ENCODE measurements around the gene ZNF346.
A peak's percentile ranks its signal among the peaks of the same experiment; 100 is the strongest.
"Not testable (repeated sequence)": the region's sequence is repeated elsewhere in the genome, so short reads cannot be mapped to it uniquely, and the experiment has no call there.

ZNF346 gene

GRCh38 chr5:177022386-177023302 is at the start of gene ZNF346:
ZNF346 (plus strand) TSS chr5:177022696; CDS start chr5:177022739, 43 bp downstream.
- Histone ChIP-seq H3K9ac (ENCODE audit: low read length) (peak within 1 kb of the TSS; percentile 89), H3K27ac (ENCODE audit: low read depth, low read length) (peak within 1 kb of the TSS; percentile 84), H3K36me3 (ENCODE audit: control insufficient read depth, insufficient read depth, low read length) (no peaks in the 10 kb centered on the region), H3K4me1 (ENCODE audit: control insufficient read depth, insufficient read depth, low read length) (peaks cover 3% of the 10 kb centered on the region), H3K27me3 (ENCODE audit: control insufficient read depth, insufficient read depth, low read length) (no peaks in the 10 kb centered on the region), H3K4me3 (ENCODE audit: low read length) (peak within 1 kb of the TSS; percentile 92)

- Histone ChIP-seq H3K4me3 (ENCODE audit: low read length) (no peak overlapping the region), H3K9ac (ENCODE audit: low read length) (no peak overlapping the region), H3K36me3 (ENCODE audit: control insufficient read depth, insufficient read depth, low read length) (peaks cover 9% of the 10 kb centered on the region), H3K27me3 (ENCODE audit: control insufficient read depth, insufficient read depth, low read length) (no peaks in the 10 kb centered on the region), H3K27ac (ENCODE audit: low read depth, low read length) (no peak overlapping the region), H3K4me1 (ENCODE audit: control insufficient read depth, insufficient read depth, low read length) (no peaks in the 10 kb centered on the region)
These were observed 42.8 kb upstream of the ZNF346 start for GRCh38 chr5:176979669-176980068.

DNA sequence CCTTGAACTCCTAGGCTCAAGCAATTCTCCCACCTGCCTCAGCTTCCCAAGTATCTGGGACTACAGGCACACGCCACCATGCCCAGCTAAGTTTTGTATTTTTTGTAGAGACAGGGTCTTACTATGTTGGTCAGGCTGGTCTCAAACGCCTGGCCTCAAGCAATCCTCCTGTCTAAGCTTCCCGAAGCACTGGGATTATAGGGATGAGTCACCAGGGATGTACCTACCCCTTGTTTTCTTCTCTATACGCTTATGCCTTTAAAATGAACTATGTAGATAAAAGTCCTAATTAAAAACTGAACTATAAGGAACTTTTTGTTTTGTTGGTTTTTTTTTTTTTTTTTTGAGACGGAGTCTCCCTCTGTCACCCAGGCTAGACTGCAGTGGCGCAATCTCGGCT is 41.7 kb upstream of the ZNF346 start:
- H3K4me1 ChIP-seq (ENCODE audit: control insufficient read depth, insufficient read depth, low read length) = no peaks in the 10 kb centered on the region
- H3K4me3 ChIP-seq (ENCODE audit: low read length) = no peak overlapping the region
- H3K36me3 ChIP-seq (ENCODE audit: control insufficient read depth, insufficient read depth, low read length) = peaks cover 9% of the 10 kb centered on the region
- H3K27me3 ChIP-seq (ENCODE audit: control insufficient read depth, insufficient read depth, low read length) = no peaks in the 10 kb centered on the region
- no peak overlapping the region for H3K27ac ChIP-seq (ENCODE audit: low read depth, low read length)
- no peak overlapping the region for H3K9ac ChIP-seq (ENCODE audit: low read length)

DNA sequence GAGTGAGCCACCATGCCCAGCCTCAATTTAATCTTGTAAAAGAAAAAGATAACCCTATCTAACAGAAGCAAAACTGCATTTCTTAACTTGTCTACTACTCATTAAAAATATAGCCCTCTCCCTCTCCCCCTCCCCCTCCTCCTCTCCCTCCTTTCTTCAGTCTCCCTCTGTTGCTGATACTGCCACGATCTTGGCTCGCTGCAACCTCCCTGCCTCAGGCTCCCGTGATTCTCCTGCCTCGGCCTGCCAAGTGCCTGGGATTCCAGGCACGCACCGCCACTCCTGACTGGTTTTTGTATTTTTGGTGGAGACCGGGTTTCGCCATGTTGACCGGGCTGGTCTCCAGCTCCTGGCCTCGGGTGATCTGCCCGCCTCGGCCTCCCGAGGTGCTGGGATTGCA is 39.4 kb upstream of the ZNF346 start:
- H3K4me3 ChIP-seq (ENCODE audit: low read length); H3K27ac ChIP-seq (ENCODE audit: low read depth, low read length); H3K27me3 ChIP-seq (ENCODE audit: control insufficient read depth, insufficient read depth, low read length); H3K36me3 ChIP-seq (ENCODE audit: control insufficient read depth, insufficient read depth, low read length); H3K4me1 ChIP-seq (ENCODE audit: control insufficient read depth, insufficient read depth, low read length); H3K9ac ChIP-seq (ENCODE audit: low read length): not testable (repeated sequence)

GRCh38 chr5:176983593-176983992 is 38.9 kb upstream of the ZNF346 start:
- not testable (repeated sequence) for H3K9ac ChIP-seq (ENCODE audit: low read length); H3K4me1 ChIP-seq (ENCODE audit: control insufficient read depth, insufficient read depth, low read length); H3K27ac ChIP-seq (ENCODE audit: low read depth, low read length); H3K27me3 ChIP-seq (ENCODE audit: control insufficient read depth, insufficient read depth, low read length); H3K36me3 ChIP-seq (ENCODE audit: control insufficient read depth, insufficient read depth, low read length); H3K4me3 ChIP-seq (ENCODE audit: low read length)

GRCh38 chr5:176984176-176984575 is 38.3 kb upstream of the ZNF346 start:
- H3K36me3 ChIP-seq (ENCODE audit: control insufficient read depth, insufficient read depth, low read length); H3K27me3 ChIP-seq (ENCODE audit: control insufficient read depth, insufficient read depth, low read length); H3K4me1 ChIP-seq (ENCODE audit: control insufficient read depth, insufficient read depth, low read length); H3K27ac ChIP-seq (ENCODE audit: low read depth, low read length); H3K4me3 ChIP-seq (ENCODE audit: low read length); H3K9ac ChIP-seq (ENCODE audit: low read length): not testable (repeated sequence)

DNA sequence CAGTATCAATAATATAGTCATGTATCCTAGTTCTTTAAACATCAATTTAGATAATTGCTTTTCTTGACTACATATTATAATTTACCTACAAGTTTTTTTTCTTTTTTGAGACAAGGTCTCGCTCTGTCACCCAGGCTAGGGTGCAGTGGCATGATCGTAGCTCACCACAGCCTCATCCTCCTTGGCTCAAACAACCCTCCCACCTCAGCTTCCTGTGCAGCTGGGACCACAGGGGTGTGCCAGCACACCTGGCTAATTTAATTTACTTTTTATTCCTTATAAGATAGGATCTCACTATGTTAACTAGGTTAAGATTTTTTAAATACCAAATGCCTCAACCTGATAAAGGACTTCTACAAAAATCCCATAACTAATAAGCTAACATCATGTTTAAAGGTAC is 37.0 kb upstream of the ZNF346 start:
- Histone ChIP-seq H3K27me3 (ENCODE audit: control insufficient read depth, insufficient read depth, low read length) (no peaks in the 10 kb centered on the region), H3K9ac (ENCODE audit: low read length) (no peak overlapping the region), H3K27ac (ENCODE audit: low read depth, low read length) (no peak overlapping the region), H3K36me3 (ENCODE audit: control insufficient read depth, insufficient read depth, low read length) (peaks cover 2% of the 10 kb centered on the region), H3K4me3 (ENCODE audit: low read length) (no peak overlapping the region), H3K4me1 (ENCODE audit: control insufficient read depth, insufficient read depth, low read length) (no peaks in the 10 kb centered on the region)

GRCh38 chr5:176986280-176986679 is 36.2 kb upstream of the ZNF346 start:
- no peaks in the 10 kb centered on the region for H3K36me3 ChIP-seq (ENCODE audit: control insufficient read depth, insufficient read depth, low read length)
- no peaks in the 10 kb centered on the region for H3K27me3 ChIP-seq (ENCODE audit: control insufficient read depth, insufficient read depth, low read length)
- no peaks in the 10 kb centered on the region for H3K4me1 ChIP-seq (ENCODE audit: control insufficient read depth, insufficient read depth, low read length)
- H3K27ac ChIP-seq (ENCODE audit: low read depth, low read length) = no peak overlapping the region
- no peak overlapping the region for H3K4me3 ChIP-seq (ENCODE audit: low read length)
- H3K9ac ChIP-seq (ENCODE audit: low read length) = no peak overlapping the region

DNA sequence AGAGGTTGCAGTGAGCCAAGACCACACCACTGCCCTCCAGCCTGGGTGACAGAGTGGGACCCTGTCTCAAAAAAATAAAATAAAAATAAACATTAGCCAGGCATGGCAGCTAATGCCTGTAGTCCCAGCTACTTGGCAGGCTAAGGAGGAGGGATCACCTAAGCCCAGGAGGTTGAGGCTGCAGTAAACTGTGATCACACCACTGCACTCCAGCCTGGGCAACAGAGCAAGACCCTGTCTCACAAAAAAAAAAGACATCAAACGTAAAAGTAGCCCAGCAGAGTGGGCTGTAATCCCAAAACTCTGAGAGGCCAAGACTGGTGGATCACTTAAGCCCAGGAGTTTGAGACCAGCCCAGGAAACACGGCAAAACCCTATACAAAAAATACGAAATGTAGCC is 34.9 kb upstream of the ZNF346 start:
- no peak overlapping the region for H3K9ac ChIP-seq (ENCODE audit: low read length)
- H3K36me3 ChIP-seq (ENCODE audit: control insufficient read depth, insufficient read depth, low read length) = no peaks in the 10 kb centered on the region
- H3K27me3 ChIP-seq (ENCODE audit: control insufficient read depth, insufficient read depth, low read length) = no peaks in the 10 kb centered on the region
- no peaks in the 10 kb centered on the region for H3K4me1 ChIP-seq (ENCODE audit: control insufficient read depth, insufficient read depth, low read length)
- no peak overlapping the region for H3K4me3 ChIP-seq (ENCODE audit: low read length)
- no peak overlapping the region for H3K27ac ChIP-seq (ENCODE audit: low read depth, low read length)

DNA sequence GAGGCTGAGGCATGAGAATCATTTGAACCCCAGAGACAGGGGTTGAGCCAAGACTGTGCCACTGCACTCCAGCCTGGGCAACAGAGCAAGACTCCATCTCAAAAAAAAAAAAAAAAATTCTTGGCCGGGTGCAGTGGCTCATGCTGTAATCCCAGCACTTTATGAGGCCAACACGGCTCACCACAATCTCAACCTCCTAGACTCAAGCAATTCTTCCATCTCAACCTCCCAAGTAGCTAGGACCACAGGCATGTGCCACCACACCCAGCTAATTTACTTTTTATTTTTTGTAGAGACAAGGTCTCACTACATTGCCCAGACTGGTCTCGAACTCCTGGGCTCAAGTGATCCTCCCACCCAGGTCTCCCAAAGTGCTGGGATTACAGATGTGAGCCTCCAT is 29.4 kb upstream of the ZNF346 start:
- not testable (repeated sequence) for H3K4me1 ChIP-seq (ENCODE audit: control insufficient read depth, insufficient read depth, low read length); H3K27me3 ChIP-seq (ENCODE audit: control insufficient read depth, insufficient read depth, low read length); H3K27ac ChIP-seq (ENCODE audit: low read depth, low read length); H3K9ac ChIP-seq (ENCODE audit: low read length); H3K4me3 ChIP-seq (ENCODE audit: low read length); H3K36me3 ChIP-seq (ENCODE audit: control insufficient read depth, insufficient read depth, low read length)

DNA sequence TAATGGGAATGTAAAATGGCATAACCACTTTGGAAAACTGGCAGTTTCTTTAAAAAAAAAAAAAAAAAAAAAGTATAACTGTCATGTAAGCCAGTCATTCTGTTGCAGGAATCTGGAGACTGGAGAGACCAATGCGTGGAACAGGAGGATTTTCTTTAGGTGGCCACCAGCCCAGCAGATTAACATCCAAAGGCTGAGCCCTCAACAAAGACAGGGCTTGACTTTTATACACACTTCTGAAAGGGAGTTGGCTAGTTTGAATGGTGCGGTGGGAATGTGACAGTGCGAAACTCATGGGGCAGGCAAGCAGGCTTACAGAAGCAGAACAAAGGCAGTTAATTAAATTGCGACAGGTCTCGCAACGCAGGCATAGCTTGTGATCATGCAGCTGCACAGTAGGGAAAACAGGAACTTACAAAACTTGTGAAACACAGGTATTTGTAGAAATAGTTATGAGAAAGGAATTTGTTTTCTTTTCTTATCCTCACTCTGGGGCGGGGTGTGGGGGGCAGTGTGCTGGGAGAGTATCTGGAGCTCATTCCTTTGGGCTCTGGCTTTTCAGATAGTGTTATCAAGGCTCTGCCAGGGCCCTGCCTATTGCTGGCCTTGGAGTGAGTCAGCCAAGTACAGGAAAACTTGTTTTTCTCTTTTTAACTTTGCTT is 27.9 kb upstream of the ZNF346 start:
- Histone ChIP-seq H3K36me3 (ENCODE audit: control insufficient read depth, insufficient read depth, low read length) (no peaks in the 10 kb centered on the region), H3K9ac (ENCODE audit: low read length) (no peak overlapping the region), H3K27me3 (ENCODE audit: control insufficient read depth, insufficient read depth, low read length) (no peaks in the 10 kb centered on the region), H3K4me3 (ENCODE audit: low read length) (no peak overlapping the region), H3K4me1 (ENCODE audit: control insufficient read depth, insufficient read depth, low read length) (peaks cover 3% of the 10 kb centered on the region), H3K27ac (ENCODE audit: low read depth, low read length) (no peak overlapping the region)

GRCh38 chr5:176995122-176995490 is 27.4 kb upstream of the ZNF346 start:
- peaks cover 3% of the 10 kb centered on the region for H3K4me1 ChIP-seq (ENCODE audit: control insufficient read depth, insufficient read depth, low read length)
- H3K9ac ChIP-seq (ENCODE audit: low read length) = no peak overlapping the region
- H3K27ac ChIP-seq (ENCODE audit: low read depth, low read length) = no peak overlapping the region
- no peaks in the 10 kb centered on the region for H3K36me3 ChIP-seq (ENCODE audit: control insufficient read depth, insufficient read depth, low read length)
- H3K27me3 ChIP-seq (ENCODE audit: control insufficient read depth, insufficient read depth, low read length) = no peaks in the 10 kb centered on the region
- no peak overlapping the region for H3K4me3 ChIP-seq (ENCODE audit: low read length)

Measured in rectal smooth muscle tissue (tissue), 1 donor.